ENCODE results near the gene PCBP3.

Gene PCBP3

GRCh38 chr21:45931397-45931969, 288.0 kb downstream of the PCBP3 start:
- Histone ChIP-seq H3K27ac (ENCODE audit: low read length) (no peak overlapping the region), H3K9ac (ENCODE audit: low read length) (no peak overlapping the region), H3K79me2 (ENCODE audit: low read length) (no peaks in the 10 kb centered on the region), H4K20me1 (ENCODE audit: insufficient read depth, low read length) (no peaks in the 10 kb centered on the region), H3K9me3 (replicated peaks; ENCODE audit: insufficient read depth, low read length) (no peaks in the 10 kb centered on the region), H3K4me1 (ENCODE audit: low read length) (no peaks in the 10 kb centered on the region), H2AFZ (ENCODE audit: low read length) (no peak overlapping the region), H3K4me3 (ENCODE audit: low read length) (no peak overlapping the region), H3K9me2 (replicated peaks; ENCODE audit: insufficient read depth, low read length) (no peaks in the 10 kb centered on the region), H3K36me3 (replicated peaks; ENCODE audit: insufficient read depth, low read length) (no peaks in the 10 kb centered on the region), H3F3A (ENCODE audit: insufficient read depth, low read length) (no peaks in the 10 kb centered on the region), H3K4me2 (ENCODE audit: low read depth, low read length) (no peak overlapping the region), H3K27me3 (replicated peaks; ENCODE audit: insufficient read depth, low read length) (peaks cover 92% of the 10 kb centered on the region)
- DNase-seq: no peak
- TF ChIP-seq EZH2phosphoT487 (IDR thresholded peaks at IDR 0.05; ENCODE audit: low read length) (no peak), EZH2 (optimal IDR thresholded peaks at IDR 0.05; ENCODE audit: low read depth, low read length) (no peak), CTCF (IDR thresholded peaks at IDR 0.05; ENCODE audit: low read length) (no peak)

- H3K27ac ChIP-seq (ENCODE audit: low read length): no peak overlapping the region
- H3F3A ChIP-seq (ENCODE audit: insufficient read depth, low read length): no peaks in the 10 kb centered on the region
- H3K4me3 ChIP-seq (ENCODE audit: low read length): no peak overlapping the region
- peaks cover 94% of the 10 kb centered on the region for H3K27me3 ChIP-seq (replicated peaks; ENCODE audit: insufficient read depth, low read length)
- H3K9me2 ChIP-seq (replicated peaks; ENCODE audit: insufficient read depth, low read length): no peaks in the 10 kb centered on the region
- no peaks in the 10 kb centered on the region for H3K4me1 ChIP-seq (ENCODE audit: low read length)
- no peak overlapping the region for H3K9ac ChIP-seq (ENCODE audit: low read length)
- no peak overlapping the region for H3K4me2 ChIP-seq (ENCODE audit: low read depth, low read length)
- no peak overlapping the region for H2AFZ ChIP-seq (ENCODE audit: low read length)
- H3K36me3 ChIP-seq (replicated peaks; ENCODE audit: insufficient read depth, low read length): no peaks in the 10 kb centered on the region
- no peak for TF ChIP-seq EZH2 (optimal IDR thresholded peaks at IDR 0.05; ENCODE audit: low read depth, low read length)
- no peak for TF ChIP-seq CTCF (IDR thresholded peaks at IDR 0.05; ENCODE audit: low read length)
- TF ChIP-seq EZH2phosphoT487 (IDR thresholded peaks at IDR 0.05; ENCODE audit: low read length): no peak
- H3K79me2 ChIP-seq (ENCODE audit: low read length): no peaks in the 10 kb centered on the region
- H4K20me1 ChIP-seq (ENCODE audit: insufficient read depth, low read length): no peaks in the 10 kb centered on the region
- H3K9me3 ChIP-seq (replicated peaks; ENCODE audit: insufficient read depth, low read length): no peaks in the 10 kb centered on the region
- peak; percentile 30 for DNase-seq
These were observed 289.5 kb downstream of the PCBP3 start for GRCh38 chr21:45932922-45933502.

DNA sequence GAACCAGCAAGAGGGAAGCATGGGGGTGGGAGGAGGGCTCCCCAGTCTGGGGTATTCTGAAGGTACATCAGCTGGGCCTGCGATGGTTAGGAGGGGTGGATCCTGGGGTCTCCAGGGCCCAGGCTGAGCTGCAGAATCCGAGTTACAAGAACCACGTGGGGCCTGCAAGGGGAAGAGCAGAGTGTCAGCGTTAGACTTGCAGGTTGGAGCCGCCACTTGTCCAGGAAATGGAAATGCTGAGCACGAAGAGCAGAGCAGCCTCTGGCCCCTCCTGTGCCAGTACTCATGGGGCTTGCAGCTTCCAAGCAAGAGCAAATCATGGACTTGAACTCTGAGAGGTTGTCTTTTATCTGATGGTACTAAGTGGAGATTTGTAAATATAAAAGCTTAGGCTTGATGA, 290.6 kb downstream of the PCBP3 start:
- no peak overlapping the region for H3K9ac ChIP-seq (ENCODE audit: low read length)
- H4K20me1 ChIP-seq (ENCODE audit: insufficient read depth, low read length): no peaks in the 10 kb centered on the region
- no peaks in the 10 kb centered on the region for H3K79me2 ChIP-seq (ENCODE audit: low read length)
- no peaks in the 10 kb centered on the region for H3K9me3 ChIP-seq (replicated peaks; ENCODE audit: insufficient read depth, low read length)
- H3F3A ChIP-seq (ENCODE audit: insufficient read depth, low read length): no peaks in the 10 kb centered on the region
- no peak overlapping the region for H2AFZ ChIP-seq (ENCODE audit: low read length)
- H3K9me2 ChIP-seq (replicated peaks; ENCODE audit: insufficient read depth, low read length): no peaks in the 10 kb centered on the region
- no peak overlapping the region for H3K4me2 ChIP-seq (ENCODE audit: low read depth, low read length)
- DNase-seq: no peak
- peaks cover 93% of the 10 kb centered on the region for H3K27me3 ChIP-seq (replicated peaks; ENCODE audit: insufficient read depth, low read length)
- no peak for TF ChIP-seq CTCF (IDR thresholded peaks at IDR 0.05; ENCODE audit: low read length)
- no peak for TF ChIP-seq EZH2phosphoT487 (IDR thresholded peaks at IDR 0.05; ENCODE audit: low read length)
- no peak for TF ChIP-seq EZH2 (optimal IDR thresholded peaks at IDR 0.05; ENCODE audit: low read depth, low read length)
- H3K4me3 ChIP-seq (ENCODE audit: low read length): no peak overlapping the region
- H3K4me1 ChIP-seq (ENCODE audit: low read length): no peaks in the 10 kb centered on the region
- no peaks in the 10 kb centered on the region for H3K36me3 ChIP-seq (replicated peaks; ENCODE audit: insufficient read depth, low read length)
- H3K27ac ChIP-seq (ENCODE audit: low read length): no peak overlapping the region

Measured in MM.1S (cell line).